Measurements from ENCODE around the gene GLP1R.
A peak's percentile ranks its signal among the peaks of the same experiment; 100 is the strongest.

GLP1R gene

GRCh38 chr6:39021041-39021440 is 27.5 kb upstream of the GLP1R start:
- no peak for TF ChIP-seq CTCF (IDR thresholded peaks at IDR 0.05; ENCODE audit: low read depth, low read length)
- in situ Hi-C loops (cut with HindIII; ENCODE audit: low sequenced_read_pairs), result no loop called here
- H3K4me3 ChIP-seq (ENCODE audit: low read depth, low read length), result no peak overlapping the region
- no peak for DNase-seq (ENCODE audit: low read depth, low spot score)

GRCh38 chr6:39021779-39022178 is 26.8 kb upstream of the GLP1R start:
- H3K4me3 ChIP-seq (ENCODE audit: low read depth, low read length), result no peak overlapping the region
- in situ Hi-C loops (cut with HindIII; ENCODE audit: low sequenced_read_pairs), result no loop called here
- TF ChIP-seq CTCF (IDR thresholded peaks at IDR 0.05; ENCODE audit: low read depth, low read length), result no peak
- no peak for DNase-seq (ENCODE audit: low read depth, low spot score)

- no peak overlapping the region for H3K4me3 ChIP-seq (ENCODE audit: low read depth, low read length)
- no peak for TF ChIP-seq CTCF (IDR thresholded peaks at IDR 0.05; ENCODE audit: low read depth, low read length)
- in situ Hi-C loops (cut with HindIII; ENCODE audit: low sequenced_read_pairs), result no loop called here
- no peak for DNase-seq (ENCODE audit: low read depth, low spot score)
Observed at GRCh38 chr6:39026175-39026574, 22.4 kb upstream of the GLP1R start.

- DNase-seq (ENCODE audit: low read depth, low spot score), result no peak
- no peak overlapping the region for H3K4me3 ChIP-seq (ENCODE audit: low read depth, low read length)
- in situ Hi-C loops (cut with HindIII; ENCODE audit: low sequenced_read_pairs), result no loop called here
- peak; percentile 69 for TF ChIP-seq CTCF (IDR thresholded peaks at IDR 0.05; ENCODE audit: low read depth, low read length)
Observed at GRCh38 chr6:39029156-39030011, 19.2 kb upstream of the GLP1R start.

- no peak for DNase-seq (ENCODE audit: low read depth, low spot score)
- no peak for TF ChIP-seq CTCF (IDR thresholded peaks at IDR 0.05; ENCODE audit: low read depth, low read length)
- in situ Hi-C loops (cut with HindIII; ENCODE audit: low sequenced_read_pairs), result no loop called here
- no peak overlapping the region for H3K4me3 ChIP-seq (ENCODE audit: low read depth, low read length)
Observed at GRCh38 chr6:39035681-39036080, 12.9 kb upstream of the GLP1R start.

- in situ Hi-C loops (cut with HindIII; ENCODE audit: low sequenced_read_pairs), result no loop called here
- DNase-seq (ENCODE audit: low read depth, low spot score), result no peak
- no peak for TF ChIP-seq CTCF (IDR thresholded peaks at IDR 0.05; ENCODE audit: low read depth, low read length)
- no peak overlapping the region for H3K4me3 ChIP-seq (ENCODE audit: low read depth, low read length)
Observed at GRCh38 chr6:39037082-39037508, 11.5 kb upstream of the GLP1R start.
